GM23338 (cell line): Measurements from ENCODE around the gene HIVEP2.

Experiments
- EZH2 ChIP-seq: fragments of 200-600 bp; sonication (generic); IDR thresholded peaks from one replicate; pipeline ENCODE4 v1.8.0; 2017; ENCODE audit warnings: antibody characterized with exemption, mild to moderate bottlenecking, low read depth; ENCODE audit not compliant: unreplicated experiment
- EZH2phosphoT487 ChIP-seq: fragments of 200-600 bp; sonication (generic); IDR thresholded peaks from one replicate; pipeline ENCODE4 v1.8.1; 2018; ENCODE audit warnings: antibody characterized with exemption; ENCODE audit not compliant: unreplicated experiment
- JUNB ChIP-seq: IDR thresholded peaks from one replicate; pipeline ENCODE4 v1.6.1; 2016; ENCODE audit warnings: antibody characterized with exemption; ENCODE audit not compliant: unreplicated experiment
- POLR2AphosphoS5 ChIP-seq: IDR thresholded peaks from 2 replicates; pipeline ENCODE4 v1.6.1; 2016; ENCODE audit warnings: antibody characterized with exemption, low read depth
- STAT1 ChIP-seq: IDR thresholded peaks from one replicate; pipeline ENCODE4 v1.6.1; 2016; ENCODE audit warnings: antibody characterized with exemption; ENCODE audit not compliant: unreplicated experiment
- TF ChIP-seq, protein P1 (sequence below), 2 experiments: fragments of 200-600 bp in 1 of 2; sonication (generic) in 1 of 2; conservative IDR thresholded peaks; 2 replicates each; pipeline versions ENCODE4 v1.5.1 to v1.6.1; 2016 to 2017; ENCODE audit warnings: antibody characterized with exemption in 2 of 2, low read depth in 2 of 2, mild to moderate bottlenecking in 2 of 2, moderate library complexity in 1 of 2
- TF ChIP-seq, protein P2 (sequence below): fragments of 250-450 bp; sonication (Bioruptor Pico); IDR thresholded peaks from 2 replicates; pipeline ENCODE4 v1.5.0; 2020; ENCODE audit warnings: mild to moderate bottlenecking, moderate library complexity
- TF ChIP-seq, protein P3 (sequence below): IDR thresholded peaks from one replicate; pipeline ENCODE4 v1.6.1; 2018; ENCODE audit warnings: antibody characterized with exemption; ENCODE audit not compliant: unreplicated experiment

DNA sequence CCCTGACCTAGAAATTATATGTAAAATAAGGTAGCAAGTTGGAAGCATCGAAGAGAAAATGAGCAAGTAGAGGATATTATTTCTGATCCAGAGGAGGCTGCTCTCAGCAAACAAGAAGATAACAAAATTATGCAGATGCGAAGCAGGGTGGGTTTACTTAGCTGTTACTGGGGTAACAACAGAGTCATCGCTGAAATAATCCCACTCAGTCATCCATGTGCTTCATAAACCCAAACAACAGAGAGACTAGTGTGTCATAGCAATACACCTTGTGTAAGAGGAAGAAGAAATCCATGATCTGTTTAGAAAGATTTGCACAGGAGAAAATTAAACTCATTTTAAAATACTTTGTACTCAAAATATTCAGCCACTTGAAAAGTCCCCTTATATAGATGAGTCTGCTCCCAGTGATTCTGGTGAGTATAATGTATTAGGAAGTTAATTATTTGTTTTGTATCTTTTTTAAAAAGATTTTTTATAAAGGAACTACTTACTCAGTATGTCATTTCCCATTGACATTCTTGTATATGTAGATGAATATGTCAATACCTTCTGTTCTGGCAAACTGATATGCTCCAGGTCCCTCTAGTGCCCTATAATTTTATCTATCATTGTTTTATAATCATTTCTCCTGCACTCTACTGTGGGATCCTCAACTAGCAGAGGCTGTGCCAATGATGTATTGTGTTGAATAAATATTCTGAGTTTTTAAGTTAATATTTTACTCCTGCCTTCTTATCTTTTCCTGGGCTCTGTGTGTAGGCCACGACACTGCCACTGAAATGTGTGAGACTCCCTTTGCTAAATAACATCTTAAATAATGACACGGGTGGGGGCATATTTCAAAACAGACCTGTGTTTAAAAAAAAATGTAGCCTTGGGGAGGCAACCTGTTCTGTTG, 8.6 kb upstream of the HIVEP2 start:
- TF ChIP-seq EZH2 = no peak
- TF ChIP-seq, protein P1, sequence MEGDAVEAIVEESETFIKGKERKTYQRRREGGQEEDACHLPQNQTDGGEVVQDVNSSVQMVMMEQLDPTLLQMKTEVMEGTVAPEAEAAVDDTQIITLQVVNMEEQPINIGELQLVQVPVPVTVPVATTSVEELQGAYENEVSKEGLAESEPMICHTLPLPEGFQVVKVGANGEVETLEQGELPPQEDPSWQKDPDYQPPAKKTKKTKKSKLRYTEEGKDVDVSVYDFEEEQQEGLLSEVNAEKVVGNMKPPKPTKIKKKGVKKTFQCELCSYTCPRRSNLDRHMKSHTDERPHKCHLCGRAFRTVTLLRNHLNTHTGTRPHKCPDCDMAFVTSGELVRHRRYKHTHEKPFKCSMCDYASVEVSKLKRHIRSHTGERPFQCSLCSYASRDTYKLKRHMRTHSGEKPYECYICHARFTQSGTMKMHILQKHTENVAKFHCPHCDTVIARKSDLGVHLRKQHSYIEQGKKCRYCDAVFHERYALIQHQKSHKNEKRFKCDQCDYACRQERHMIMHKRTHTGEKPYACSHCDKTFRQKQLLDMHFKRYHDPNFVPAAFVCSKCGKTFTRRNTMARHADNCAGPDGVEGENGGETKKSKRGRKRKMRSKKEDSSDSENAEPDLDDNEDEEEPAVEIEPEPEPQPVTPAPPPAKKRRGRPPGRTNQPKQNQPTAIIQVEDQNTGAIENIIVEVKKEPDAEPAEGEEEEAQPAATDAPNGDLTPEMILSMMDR (conservative IDR thresholded peaks at IDR 0.05; ENCODE audit: low read depth in 2 of 2) = no peak
- TF ChIP-seq JUNB = no peak
- no peak for TF ChIP-seq POLR2AphosphoS5
- TF ChIP-seq, protein P2, sequence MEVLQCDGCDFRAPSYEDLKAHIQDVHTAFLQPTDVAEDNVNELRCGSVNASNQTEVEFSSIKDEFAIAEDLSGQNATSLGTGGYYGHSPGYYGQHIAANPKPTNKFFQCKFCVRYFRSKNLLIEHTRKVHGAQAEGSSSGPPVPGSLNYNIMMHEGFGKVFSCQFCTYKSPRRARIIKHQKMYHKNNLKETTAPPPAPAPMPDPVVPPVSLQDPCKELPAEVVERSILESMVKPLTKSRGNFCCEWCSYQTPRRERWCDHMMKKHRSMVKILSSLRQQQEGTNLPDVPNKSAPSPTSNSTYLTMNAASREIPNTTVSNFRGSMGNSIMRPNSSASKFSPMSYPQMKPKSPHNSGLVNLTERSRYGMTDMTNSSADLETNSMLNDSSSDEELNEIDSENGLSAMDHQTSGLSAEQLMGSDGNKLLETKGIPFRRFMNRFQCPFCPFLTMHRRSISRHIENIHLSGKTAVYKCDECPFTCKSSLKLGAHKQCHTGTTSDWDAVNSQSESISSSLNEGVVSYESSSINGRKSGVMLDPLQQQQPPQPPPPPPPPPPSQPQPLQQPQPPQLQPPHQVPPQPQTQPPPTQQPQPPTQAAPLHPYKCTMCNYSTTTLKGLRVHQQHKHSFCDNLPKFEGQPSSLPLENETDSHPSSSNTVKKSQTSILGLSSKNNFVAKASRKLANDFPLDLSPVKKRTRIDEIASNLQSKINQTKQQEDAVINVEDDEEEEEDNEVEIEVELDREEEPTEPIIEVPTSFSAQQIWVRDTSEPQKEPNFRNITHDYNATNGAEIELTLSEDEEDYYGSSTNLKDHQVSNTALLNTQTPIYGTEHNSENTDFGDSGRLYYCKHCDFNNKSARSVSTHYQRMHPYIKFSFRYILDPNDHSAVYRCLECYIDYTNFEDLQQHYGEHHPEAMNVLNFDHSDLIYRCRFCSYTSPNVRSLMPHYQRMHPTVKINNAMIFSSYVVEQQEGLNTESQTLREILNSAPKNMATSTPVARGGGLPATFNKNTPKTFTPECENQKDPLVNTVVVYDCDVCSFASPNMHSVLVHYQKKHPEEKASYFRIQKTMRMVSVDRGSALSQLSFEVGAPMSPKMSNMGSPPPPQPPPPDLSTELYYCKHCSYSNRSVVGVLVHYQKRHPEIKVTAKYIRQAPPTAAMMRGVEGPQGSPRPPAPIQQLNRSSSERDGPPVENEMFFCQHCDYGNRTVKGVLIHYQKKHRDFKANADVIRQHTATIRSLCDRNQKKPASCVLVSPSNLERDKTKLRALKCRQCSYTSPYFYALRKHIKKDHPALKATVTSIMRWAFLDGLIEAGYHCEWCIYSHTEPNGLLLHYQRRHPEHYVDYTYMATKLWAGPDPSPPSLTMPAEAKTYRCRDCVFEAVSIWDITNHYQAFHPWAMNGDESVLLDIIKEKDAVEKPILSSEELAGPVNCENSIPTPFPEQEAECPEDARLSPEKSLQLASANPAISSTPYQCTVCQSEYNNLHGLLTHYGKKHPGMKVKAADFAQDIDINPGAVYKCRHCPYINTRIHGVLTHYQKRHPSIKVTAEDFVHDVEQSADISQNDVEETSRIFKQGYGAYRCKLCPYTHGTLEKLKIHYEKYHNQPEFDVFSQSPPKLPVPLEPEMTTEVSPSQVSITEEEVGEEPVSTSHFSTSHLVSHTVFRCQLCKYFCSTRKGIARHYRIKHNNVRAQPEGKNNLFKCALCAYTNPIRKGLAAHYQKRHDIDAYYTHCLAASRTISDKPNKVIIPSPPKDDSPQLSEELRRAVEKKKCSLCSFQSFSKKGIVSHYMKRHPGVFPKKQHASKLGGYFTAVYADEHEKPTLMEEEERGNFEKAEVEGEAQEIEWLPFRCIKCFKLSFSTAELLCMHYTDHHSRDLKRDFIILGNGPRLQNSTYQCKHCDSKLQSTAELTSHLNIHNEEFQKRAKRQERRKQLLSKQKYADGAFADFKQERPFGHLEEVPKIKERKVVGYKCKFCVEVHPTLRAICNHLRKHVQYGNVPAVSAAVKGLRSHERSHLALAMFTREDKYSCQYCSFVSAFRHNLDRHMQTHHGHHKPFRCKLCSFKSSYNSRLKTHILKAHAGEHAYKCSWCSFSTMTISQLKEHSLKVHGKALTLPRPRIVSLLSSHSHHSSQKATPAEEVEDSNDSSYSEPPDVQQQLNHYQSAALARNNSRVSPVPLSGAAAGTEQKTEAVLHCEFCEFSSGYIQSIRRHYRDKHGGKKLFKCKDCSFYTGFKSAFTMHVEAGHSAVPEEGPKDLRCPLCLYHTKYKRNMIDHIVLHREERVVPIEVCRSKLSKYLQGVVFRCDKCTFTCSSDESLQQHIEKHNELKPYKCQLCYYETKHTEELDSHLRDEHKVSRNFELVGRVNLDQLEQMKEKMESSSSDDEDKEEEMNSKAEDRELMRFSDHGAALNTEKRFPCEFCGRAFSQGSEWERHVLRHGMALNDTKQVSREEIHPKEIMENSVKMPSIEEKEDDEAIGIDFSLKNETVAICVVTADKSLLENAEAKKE (CRISPR knock-in tag) = no peak
- no peak for TF ChIP-seq STAT1
- TF ChIP-seq, protein P3, sequence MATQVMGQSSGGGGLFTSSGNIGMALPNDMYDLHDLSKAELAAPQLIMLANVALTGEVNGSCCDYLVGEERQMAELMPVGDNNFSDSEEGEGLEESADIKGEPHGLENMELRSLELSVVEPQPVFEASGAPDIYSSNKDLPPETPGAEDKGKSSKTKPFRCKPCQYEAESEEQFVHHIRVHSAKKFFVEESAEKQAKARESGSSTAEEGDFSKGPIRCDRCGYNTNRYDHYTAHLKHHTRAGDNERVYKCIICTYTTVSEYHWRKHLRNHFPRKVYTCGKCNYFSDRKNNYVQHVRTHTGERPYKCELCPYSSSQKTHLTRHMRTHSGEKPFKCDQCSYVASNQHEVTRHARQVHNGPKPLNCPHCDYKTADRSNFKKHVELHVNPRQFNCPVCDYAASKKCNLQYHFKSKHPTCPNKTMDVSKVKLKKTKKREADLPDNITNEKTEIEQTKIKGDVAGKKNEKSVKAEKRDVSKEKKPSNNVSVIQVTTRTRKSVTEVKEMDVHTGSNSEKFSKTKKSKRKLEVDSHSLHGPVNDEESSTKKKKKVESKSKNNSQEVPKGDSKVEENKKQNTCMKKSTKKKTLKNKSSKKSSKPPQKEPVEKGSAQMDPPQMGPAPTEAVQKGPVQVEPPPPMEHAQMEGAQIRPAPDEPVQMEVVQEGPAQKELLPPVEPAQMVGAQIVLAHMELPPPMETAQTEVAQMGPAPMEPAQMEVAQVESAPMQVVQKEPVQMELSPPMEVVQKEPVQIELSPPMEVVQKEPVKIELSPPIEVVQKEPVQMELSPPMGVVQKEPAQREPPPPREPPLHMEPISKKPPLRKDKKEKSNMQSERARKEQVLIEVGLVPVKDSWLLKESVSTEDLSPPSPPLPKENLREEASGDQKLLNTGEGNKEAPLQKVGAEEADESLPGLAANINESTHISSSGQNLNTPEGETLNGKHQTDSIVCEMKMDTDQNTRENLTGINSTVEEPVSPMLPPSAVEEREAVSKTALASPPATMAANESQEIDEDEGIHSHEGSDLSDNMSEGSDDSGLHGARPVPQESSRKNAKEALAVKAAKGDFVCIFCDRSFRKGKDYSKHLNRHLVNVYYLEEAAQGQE = no peak
- TF ChIP-seq EZH2phosphoT487 = no peak
